NOMO-1 treated with DMSO at 0.1 percent for 48 hours (cell line): Measurements from ENCODE around the gene BSN.

ENCODE experiments used
- DNase-seq: peaks from one replicate; lab custom pipeline; 2025; ENCODE audit not compliant: unreplicated experiment; lab: John Stamatoyannopoulos, UW

BSN gene

GRCh38 chr3:49652218-49652902 is 98.1 kb downstream of the BSN start:
- DNase-seq: no peak

GRCh38 chr3:49652903-49653415 is 98.7 kb downstream of the BSN start:
- no peak for DNase-seq

GRCh38 chr3:49653621-49654020 is 99.3 kb downstream of the BSN start:
- no peak for DNase-seq

- no peak for DNase-seq
Observed at GRCh38 chr3:49654176-49654825, 100.0 kb downstream of the BSN start.

GRCh38 chr3:49654955-49655556 is 100.8 kb downstream of the BSN start:
- no peak for DNase-seq

- DNase-seq: no peak
Observed at GRCh38 chr3:49655731-49656285, 101.5 kb downstream of the BSN start.

GRCh38 chr3:49656541-49657112 is 102.3 kb downstream of the BSN start:
- DNase-seq: peak; percentile 27

GRCh38 chr3:49657208-49657915 is 103.1 kb downstream of the BSN start:
- no peak for DNase-seq

- DNase-seq: no peak
Observed at GRCh38 chr3:49658711-49659110, 104.4 kb downstream of the BSN start.

- no peak for DNase-seq
Observed at GRCh38 chr3:49659756-49660155, 105.5 kb downstream of the BSN start.

GRCh38 chr3:49661281-49661680 is 107.0 kb downstream of the BSN start:
- DNase-seq: no peak

GRCh38 chr3:49662021-49662420 is 107.7 kb downstream of the BSN start:
- DNase-seq: no peak

GRCh38 chr3:49662720-49663413 is 108.6 kb downstream of the BSN start:
- no peak for DNase-seq

- DNase-seq: no peak
Observed at GRCh38 chr3:49663831-49664230, 109.6 kb downstream of the BSN start.

- no peak for DNase-seq
Observed at GRCh38 chr3:49664300-49664699, 110.0 kb downstream of the BSN start.

- no peak for DNase-seq
Observed at GRCh38 chr3:49665822-49666519, 111.7 kb downstream of the BSN start.

GRCh38 chr3:49666592-49666991 is 112.3 kb downstream of the BSN start:
- DNase-seq: no peak

GRCh38 chr3:49667701-49668413 is 113.6 kb downstream of the BSN start:
- DNase-seq: no peak

- DNase-seq: no peak
Observed at GRCh38 chr3:49668414-49668797, 114.1 kb downstream of the BSN start.
